IPS DF 6.9 (cell line): ENCODE results near the gene AOAH.

Source experiments
- DNase-seq: peaks from one replicate; pipeline ENCODE4 v3.0.0-alpha.2; 2013; ENCODE audit warnings: low read depth, low spot score
- H3K27ac ChIP-seq: one replicate; pipeline ENCODE4 v1.5.1; 2013; ENCODE audit warnings: low read length, control low read depth
- H3K27me3 ChIP-seq: 2 replicates; pipeline ENCODE4 v1.6.1; 2013; ENCODE audit warnings: mild to moderate bottlenecking, low read length; ENCODE audit not compliant: control insufficient read depth, insufficient read depth
- H3K36me3 ChIP-seq: 2 replicates; pipeline ENCODE4 v1.6.1; 2013; ENCODE audit warnings: low read length; ENCODE audit not compliant: control insufficient read depth, insufficient read depth
- H3K4me1 ChIP-seq: 2 replicates; pipeline ENCODE4 v1.6.1; 2013; ENCODE audit warnings: low read length; ENCODE audit not compliant: control insufficient read depth, insufficient read depth
- H3K4me3 ChIP-seq: 2 replicates; pipeline ENCODE4 v1.5.1; 2013; ENCODE audit warnings: mild to moderate bottlenecking, low read length
- H3K9me3 ChIP-seq: 2 replicates; pipeline ENCODE4 v1.6.1; 2013; ENCODE audit warnings: low read length, inconsistent platforms; ENCODE audit not compliant: control insufficient read depth, insufficient read depth
- WGBS: extraction: QIAGEN DNeasy Blood & Tissue Kit; methylation state at CpG from one replicate; pipeline ENCODE4 v1.1.7; 2013; ENCODE audit warnings: mixed read lengths, missing lambda C conversion rate; ENCODE audit not compliant: insufficient read length, insufficient coverage; 5-methylcytosine and 5-hydroxymethylcytosine counted together

AOAH gene

GRCh38 chr7:36563706-36564327, 160.5 kb downstream of the AOAH start:
- no peak for DNase-seq
- H3K27ac ChIP-seq = no peak overlapping the region
- peaks cover 3% of the 10 kb centered on the region; the same call in 1 of the 2 replicates for H3K4me1 ChIP-seq
- H3K4me3 ChIP-seq = no peak overlapping the region
- H3K27me3 ChIP-seq = no peaks in the 10 kb centered on the region
- no peaks in the 10 kb centered on the region for H3K9me3 ChIP-seq
- WGBS = no CpG with 5 or more reads among the region's 1 CpG
- H3K36me3 ChIP-seq = no peaks in the 10 kb centered on the region

DNA sequence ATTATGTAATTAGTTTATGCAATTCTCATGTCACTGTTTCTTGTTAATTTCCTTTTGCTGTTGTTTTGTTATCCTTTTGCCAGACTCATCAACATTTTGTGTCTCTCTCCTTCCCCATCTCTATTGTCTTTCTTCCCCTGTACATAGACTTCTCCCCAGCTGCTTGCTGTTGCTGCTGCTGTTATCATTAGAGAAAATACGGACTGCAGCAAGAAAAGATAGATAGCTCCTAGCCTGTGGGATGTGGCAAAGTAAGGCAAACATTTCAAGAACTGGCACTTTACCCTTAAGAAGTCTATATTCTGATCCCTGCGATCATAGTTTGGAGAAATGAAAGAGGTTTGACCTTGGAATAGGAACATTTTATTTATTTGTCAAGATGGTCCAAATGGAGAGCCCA, 162.2 kb downstream of the AOAH start:
- Histone ChIP-seq H3K27ac (no peak overlapping the region), H3K4me3 (no peak overlapping the region), H3K4me1 (no peaks in the 10 kb centered on the region), H3K9me3 (no peaks in the 10 kb centered on the region), H3K36me3 (no peaks in the 10 kb centered on the region), H3K27me3 (no peaks in the 10 kb centered on the region)
- DNase-seq = no peak
- WGBS = no CpG with 5 or more reads among the region's 2 CpGs

GRCh38 chr7:36549029-36549428, 175.3 kb downstream of the AOAH start:
- no CpG with 5 or more reads among the region's 2 CpGs for WGBS
- H3K9me3 ChIP-seq = no peaks in the 10 kb centered on the region
- H3K4me1 ChIP-seq = 0 out of 2 replicates have a peak, but pooled peaks cover 3% of the 10 kb centered on the region
- no peak overlapping the region for H3K27ac ChIP-seq
- H3K4me3 ChIP-seq = no peak overlapping the region
- H3K36me3 ChIP-seq = no peaks in the 10 kb centered on the region
- no peaks in the 10 kb centered on the region for H3K27me3 ChIP-seq
- no peak for DNase-seq

GRCh38 chr7:36547416-36547815, 176.9 kb downstream of the AOAH start:
- Histone ChIP-seq H3K27me3 (no peaks in the 10 kb centered on the region), H3K4me3 (no peak overlapping the region), H3K9me3 (no peaks in the 10 kb centered on the region), H3K27ac (no peak overlapping the region), H3K4me1 (0 out of 2 replicates have a peak, but pooled peaks cover 3% of the 10 kb centered on the region), H3K36me3 (no peaks in the 10 kb centered on the region)
- no peak for DNase-seq
- no CpG with 5 or more reads among the region's 5 CpGs for WGBS

DNA sequence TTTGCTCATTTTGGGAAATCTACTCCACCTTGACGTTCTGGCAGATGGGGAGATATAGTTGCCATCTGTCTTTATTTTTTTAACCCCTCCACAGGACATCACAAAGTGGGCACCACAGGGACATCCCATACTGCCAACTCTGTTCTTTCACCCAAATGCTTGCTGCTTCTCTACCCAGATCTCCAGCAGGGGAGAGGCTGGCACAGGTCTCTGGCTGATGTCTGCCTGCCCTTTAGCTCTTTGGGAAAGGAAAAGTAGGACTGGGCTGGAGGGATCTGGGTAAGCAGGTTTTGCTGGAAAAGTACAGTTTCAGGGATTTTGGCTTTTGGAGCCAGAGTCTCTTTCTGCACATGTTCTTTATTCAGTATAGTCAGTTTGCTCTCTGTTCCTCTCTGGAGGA, 178.0 kb downstream of the AOAH start:
- no peak for DNase-seq
- no CpG with 5 or more reads among the region's 1 CpG for WGBS
- Histone ChIP-seq H3K36me3 (no peaks in the 10 kb centered on the region), H3K4me1 (0 out of 2 replicates have a peak, but pooled peaks cover 3% of the 10 kb centered on the region), H3K27me3 (no peaks in the 10 kb centered on the region), H3K4me3 (no peak overlapping the region), H3K9me3 (no peaks in the 10 kb centered on the region), H3K27ac (no peak overlapping the region)

DNA sequence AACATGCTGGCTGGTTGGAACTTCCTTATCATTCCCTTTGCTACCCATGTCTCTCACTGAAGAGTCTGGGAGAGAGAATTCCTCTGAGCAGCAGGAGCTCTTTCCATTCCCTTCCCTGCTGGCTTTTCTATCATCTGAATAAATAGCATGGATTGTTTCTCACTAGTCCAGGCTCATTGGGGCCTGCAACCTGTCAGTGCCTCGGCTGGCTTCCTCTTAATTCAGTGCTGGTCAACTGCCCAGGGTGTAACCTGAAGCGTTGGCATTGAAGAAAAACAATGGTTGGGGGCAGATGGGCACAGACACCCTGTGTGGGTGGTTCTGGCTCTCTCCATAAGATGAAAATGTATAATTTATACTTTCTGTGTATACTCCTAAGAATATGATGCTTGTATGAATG, 179.0 kb downstream of the AOAH start:
- Histone ChIP-seq H3K4me1 (0 out of 2 replicates have a peak, but pooled peaks cover 3% of the 10 kb centered on the region), H3K27me3 (no peaks in the 10 kb centered on the region), H3K36me3 (no peaks in the 10 kb centered on the region), H3K4me3 (no peak overlapping the region), H3K9me3 (no peaks in the 10 kb centered on the region), H3K27ac (no peak overlapping the region)
- no CpG with 5 or more reads among the region's 2 CpGs for WGBS
- no peak for DNase-seq

- no peak overlapping the region for H3K4me3 ChIP-seq
- H3K4me1 ChIP-seq = no peaks in the 10 kb centered on the region
- H3K9me3 ChIP-seq = no peaks in the 10 kb centered on the region
- no CpG with 5 or more reads among the region's 7 CpGs for WGBS
- no peaks in the 10 kb centered on the region for H3K27me3 ChIP-seq
- DNase-seq = no peak
- H3K27ac ChIP-seq = no peak overlapping the region
- H3K36me3 ChIP-seq = no peaks in the 10 kb centered on the region
These were observed 186.2 kb downstream of the AOAH start for GRCh38 chr7:36538126-36538525.

DNA sequence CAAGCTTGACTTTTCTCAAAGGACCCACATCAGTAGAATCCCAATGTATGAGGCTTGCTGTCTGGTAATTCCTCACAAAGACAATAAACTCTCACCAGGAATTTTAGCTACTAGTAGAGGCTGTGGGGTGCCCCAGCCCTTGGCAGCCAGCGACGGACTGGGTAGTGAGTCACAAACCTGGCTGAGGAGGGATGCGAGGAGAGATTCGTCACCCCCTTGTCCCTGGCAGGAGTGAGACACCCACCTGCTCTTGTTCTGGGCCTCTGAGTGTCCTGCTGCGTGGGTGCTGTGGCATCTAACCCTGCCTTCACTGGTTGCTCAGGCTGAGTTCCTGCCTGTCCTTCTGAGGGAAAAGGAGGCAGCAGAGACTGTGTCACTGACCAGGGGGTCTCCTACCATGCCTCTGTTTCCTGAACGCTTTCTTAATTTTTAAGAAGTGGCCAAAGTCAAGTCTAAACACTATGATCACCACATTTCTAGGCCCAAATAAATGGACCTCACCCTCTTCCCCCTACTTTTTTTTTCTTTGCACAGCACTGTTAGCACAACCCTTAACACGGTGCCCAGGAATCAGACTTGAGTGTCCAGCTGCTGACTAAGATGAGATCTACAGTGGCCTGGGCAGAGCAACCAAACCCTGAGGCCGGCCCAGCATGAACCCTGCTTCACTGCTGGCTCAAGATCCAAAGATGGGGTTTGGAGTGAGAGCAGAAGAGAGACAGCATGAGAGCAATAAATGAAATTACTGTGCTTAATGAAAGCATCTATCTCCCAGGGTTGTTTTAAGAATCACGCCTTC, 188.2 kb downstream of the AOAH start:
- Histone ChIP-seq H3K4me3 (no peak overlapping the region), H3K27me3 (no peaks in the 10 kb centered on the region), H3K9me3 (no peaks in the 10 kb centered on the region), H3K4me1 (no peaks in the 10 kb centered on the region), H3K27ac (no peak overlapping the region), H3K36me3 (no peaks in the 10 kb centered on the region)
- DNase-seq = no peak
- WGBS = no CpG with 5 or more reads among the region's 9 CpGs

DNA sequence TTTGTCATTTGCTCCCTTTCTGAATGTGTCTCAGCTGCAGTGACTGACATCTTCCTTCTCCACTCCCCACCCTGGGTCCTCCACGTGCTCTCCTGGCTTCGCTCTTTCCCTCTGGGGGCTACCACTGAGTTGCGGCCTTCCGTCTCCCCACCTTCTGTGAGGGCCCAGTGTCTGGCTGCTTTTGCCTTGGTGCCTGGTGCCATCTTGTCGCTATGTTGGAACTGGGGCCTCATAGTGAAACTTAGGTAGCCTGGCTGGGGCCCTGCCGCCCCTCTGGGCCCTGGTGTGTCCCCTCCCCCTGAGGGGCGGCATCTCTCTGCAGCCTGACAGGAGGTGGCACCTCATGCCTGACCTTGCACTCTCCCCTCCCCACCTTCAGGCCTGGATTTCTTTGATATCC, 190.6 kb downstream of the AOAH start:
- Histone ChIP-seq H3K36me3 (no peaks in the 10 kb centered on the region), H3K27ac (no peak overlapping the region), H3K4me1 (no peaks in the 10 kb centered on the region), H3K9me3 (no peaks in the 10 kb centered on the region), H3K27me3 (no peaks in the 10 kb centered on the region), H3K4me3 (no peak overlapping the region)
- no peak for DNase-seq
- WGBS = no CpG with 5 or more reads among the region's 7 CpGs

DNA sequence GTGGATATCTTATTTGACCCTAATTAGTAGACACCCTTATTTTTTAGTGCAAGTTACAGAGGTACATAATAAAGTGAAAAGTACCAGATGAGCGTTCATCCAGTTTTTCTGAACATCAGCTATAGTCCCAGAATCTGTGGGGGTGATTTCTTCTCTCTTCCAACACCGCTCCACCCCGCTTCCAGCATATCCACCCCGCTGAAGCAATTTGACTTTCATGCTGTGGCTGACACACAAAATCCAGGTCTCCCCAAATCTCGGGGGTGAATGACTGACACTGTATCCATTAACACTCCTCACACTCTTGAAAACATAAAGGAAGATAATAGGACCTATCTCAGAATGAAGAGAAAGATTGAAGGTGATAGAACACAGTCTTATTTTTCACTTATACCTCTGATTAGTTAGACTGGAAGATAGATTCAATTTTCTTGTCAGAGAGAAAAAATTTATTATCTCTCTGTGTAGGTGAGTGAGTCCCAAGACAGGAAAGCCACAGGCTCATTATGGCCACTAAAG, 191.3 kb downstream of the AOAH start:
- DNase-seq = no peak
- H3K4me3 ChIP-seq = no peak overlapping the region
- no peaks in the 10 kb centered on the region for H3K27me3 ChIP-seq
- no peaks in the 10 kb centered on the region for H3K4me1 ChIP-seq
- no CpG with 5 or more reads among the region's 5 CpGs for WGBS
- H3K9me3 ChIP-seq = no peaks in the 10 kb centered on the region
- no peak overlapping the region for H3K27ac ChIP-seq
- no peaks in the 10 kb centered on the region for H3K36me3 ChIP-seq
